HEK293 (cell line): Measurements from ENCODE around the gene MYOZ1.

Experiments used
- PRDM10 ChIP-seq: fragments of 450-650 bp; formaldehyde crosslinking; IDR thresholded peaks from 2 replicates; pipeline ENCODE4 v1.5.1; 2016; ENCODE audit warnings: missing biosample characterization, missing genetic modification characterization
- WT1 ChIP-seq: fragments of 450-650 bp; formaldehyde crosslinking; IDR thresholded peaks from 2 replicates; pipeline ENCODE4 v1.5.1; 2016; ENCODE audit warnings: missing biosample characterization, missing genetic modification characterization
- ZBTB26 ChIP-seq: fragments of 450-650 bp; formaldehyde crosslinking; optimal IDR thresholded peaks from 2 replicates; pipeline ENCODE3; 2016; ENCODE audit warnings: missing biosample characterization, mild to moderate bottlenecking, missing genetic modification characterization
- ZBTB44 ChIP-seq: fragments of 450-650 bp; IDR thresholded peaks from 2 replicates; pipeline ENCODE4 v1.5.1; 2018; ENCODE audit warnings: missing biosample characterization, mild to moderate bottlenecking, missing genetic modification characterization
- ZBTB6 ChIP-seq: fragments of 450-650 bp; formaldehyde crosslinking; IDR thresholded peaks from 2 replicates; pipeline ENCODE4 v1.5.1; 2017; ENCODE audit warnings: missing biosample characterization, missing genetic modification characterization
- ZBTB7A ChIP-seq: fragments of 450-650 bp; formaldehyde crosslinking; IDR thresholded peaks from 2 replicates; pipeline ENCODE4 v1.5.1; 2016; ENCODE audit warnings: low read depth, missing biosample characterization, missing genetic modification characterization
- ZFHX2 ChIP-seq: fragments of 450-650 bp; formaldehyde crosslinking; conservative IDR thresholded peaks from 2 replicates; pipeline ENCODE4 v1.5.1; 2016; ENCODE audit warnings: missing biosample characterization, missing genetic modification characterization
- ZFP69B ChIP-seq: fragments of 450-650 bp; formaldehyde crosslinking; IDR thresholded peaks from 2 replicates; pipeline ENCODE4 v1.5.1; 2016; ENCODE audit warnings: missing biosample characterization, missing genetic modification characterization
- ZNF121 ChIP-seq: fragments of 450-650 bp; formaldehyde crosslinking; IDR thresholded peaks from 2 replicates; pipeline ENCODE4 v1.5.1; 2016; ENCODE audit warnings: missing biosample characterization, missing genetic modification characterization
- ZNF132 ChIP-seq: fragments of 450-650 bp; formaldehyde crosslinking; IDR thresholded peaks from 2 replicates; pipeline ENCODE4 v1.5.1; 2017; ENCODE audit warnings: missing biosample characterization, missing genetic modification characterization, borderline replicate concordance
- ZNF214 ChIP-seq: fragments of 450-650 bp; formaldehyde crosslinking; IDR thresholded peaks from 2 replicates; pipeline ENCODE4 v1.5.1; 2017; ENCODE audit warnings: missing biosample characterization, mild to moderate bottlenecking, missing genetic modification characterization, borderline replicate concordance
- ZNF239 ChIP-seq: fragments of 450-650 bp; formaldehyde crosslinking; IDR thresholded peaks from 2 replicates; pipeline ENCODE4 v1.5.1; 2016; ENCODE audit warnings: missing biosample characterization, missing genetic modification characterization
- ZNF266 ChIP-seq: fragments of 450-650 bp; formaldehyde crosslinking; IDR thresholded peaks from 2 replicates; pipeline ENCODE4 v1.5.1; 2016; ENCODE audit warnings: missing biosample characterization, missing genetic modification characterization, low read depth
- ZNF311 ChIP-seq: fragments of 450-650 bp; formaldehyde crosslinking; IDR thresholded peaks from 2 replicates; pipeline ENCODE4 v1.5.1; 2017; ENCODE audit warnings: missing biosample characterization, missing genetic modification characterization, borderline replicate concordance
- ZNF518A ChIP-seq: fragments of 450-650 bp; formaldehyde crosslinking; conservative IDR thresholded peaks from 2 replicates; pipeline ENCODE4 v1.5.1; 2016; ENCODE audit warnings: low read depth, missing biosample characterization, missing genetic modification characterization
- ZNF585B ChIP-seq: fragments of 450-650 bp; formaldehyde crosslinking; IDR thresholded peaks from 2 replicates; pipeline ENCODE4 v1.5.1; 2016; ENCODE audit warnings: missing biosample characterization, missing genetic modification characterization
- ZNF610 ChIP-seq: fragments of 450-650 bp; formaldehyde crosslinking; IDR thresholded peaks from 2 replicates; pipeline ENCODE4 v1.5.1; 2016; ENCODE audit warnings: missing biosample characterization, missing genetic modification characterization, borderline replicate concordance
- ZNF623 ChIP-seq: fragments of 450-650 bp; formaldehyde crosslinking; IDR thresholded peaks from 2 replicates; pipeline ENCODE4 v1.5.1; 2016; ENCODE audit warnings: missing biosample characterization, missing genetic modification characterization
- ZNF660 ChIP-seq: fragments of 450-650 bp; IDR thresholded peaks from 2 replicates; pipeline ENCODE4 v1.5.1; 2018; ENCODE audit warnings: missing biosample characterization, mild to moderate bottlenecking, missing genetic modification characterization
- ZNF692 ChIP-seq: fragments of 450-650 bp; formaldehyde crosslinking; IDR thresholded peaks from 2 replicates; pipeline ENCODE4 v1.5.1; 2016; ENCODE audit warnings: missing biosample characterization, missing genetic modification characterization
- ZNF707 ChIP-seq: fragments of 450-650 bp; formaldehyde crosslinking; IDR thresholded peaks from 2 replicates; pipeline ENCODE4 v1.5.1; 2016; ENCODE audit warnings: missing biosample characterization, missing genetic modification characterization
- ZSCAN5A ChIP-seq: fragments of 450-650 bp; formaldehyde crosslinking; IDR thresholded peaks from 2 replicates; pipeline ENCODE4 v1.5.1; 2016; ENCODE audit warnings: missing biosample characterization, missing genetic modification characterization

MYOZ1 gene

GRCh38 chr10:73590881-73591799, 50.1 kb downstream of the MYOZ1 start, which contains the start of gene USP54 (continued):
- TF ChIP-seq ZNF266 (tag by site-specific recombination) (no peak), ZNF132 (tag by site-specific recombination) (no peak), ZFP69B (tag by site-specific recombination) (no peak), ZNF707 (tag by site-specific recombination) (no peak), ZNF311 (no peak), ZSCAN5A (no peak), ZNF121 (tag by site-specific recombination) (no peak), ZNF585B (tag by site-specific recombination) (no peak), ZBTB26 (tag by site-specific recombination) (no peak), ZNF518A (tag by site-specific recombination) (no peak), ZFHX2 (tag by site-specific recombination) (no peak), ZNF239 (tag by site-specific recombination) (no peak), ZBTB44 (tag by site-specific recombination) (no peak), ZBTB6 (no peak), ZNF692 (0 out of 2 replicates have a peak, but pooled peaks have one; percentile 24), ZNF214 (tag by site-specific recombination) (no peak), ZNF610 (tag by site-specific recombination) (no peak), ZNF660 (no peak), WT1 (tag by site-specific recombination) (peak; percentile 75), ZNF623 (tag by site-specific recombination) (no peak), ZBTB7A (tag by site-specific recombination) (no peak), PRDM10 (tag by site-specific recombination) (peak; percentile 63)
